Cortex of kidney (tissue), 1 donor: ENCODE results near the gene TIMP1.
A peak's percentile ranks its signal among the peaks of the same experiment; 100 is the strongest.
"Not testable (repeated sequence)": the region's sequence is repeated elsewhere in the genome, so short reads cannot be mapped to it uniquely, and the experiment has no call there.

ENCODE experiments used
- DNase-seq: peaks from one replicate; lab custom pipeline; 2025; lab: John Stamatoyannopoulos, UW

The TIMP1 gene

DNA sequence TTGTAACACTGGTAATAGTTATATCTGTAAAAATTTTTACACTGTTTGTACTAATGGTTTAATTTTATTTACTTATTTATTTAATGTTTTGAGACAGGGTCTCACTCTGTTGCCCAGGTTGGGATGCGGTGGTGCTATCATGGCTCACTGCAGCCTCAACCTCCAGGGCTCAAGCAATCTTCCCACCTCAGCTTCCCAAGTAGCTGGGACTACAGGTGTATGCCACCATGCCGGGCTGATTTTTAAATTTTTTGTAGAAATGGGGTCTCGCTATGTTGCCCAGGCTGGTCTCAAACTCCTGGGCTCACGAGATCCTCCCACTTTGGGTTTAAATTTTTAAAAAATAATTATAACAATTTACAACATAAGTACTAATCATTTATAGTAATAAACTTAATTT lies 20.9 kb downstream of the TIMP1 start:
- not testable (repeated sequence) for DNase-seq

DNA sequence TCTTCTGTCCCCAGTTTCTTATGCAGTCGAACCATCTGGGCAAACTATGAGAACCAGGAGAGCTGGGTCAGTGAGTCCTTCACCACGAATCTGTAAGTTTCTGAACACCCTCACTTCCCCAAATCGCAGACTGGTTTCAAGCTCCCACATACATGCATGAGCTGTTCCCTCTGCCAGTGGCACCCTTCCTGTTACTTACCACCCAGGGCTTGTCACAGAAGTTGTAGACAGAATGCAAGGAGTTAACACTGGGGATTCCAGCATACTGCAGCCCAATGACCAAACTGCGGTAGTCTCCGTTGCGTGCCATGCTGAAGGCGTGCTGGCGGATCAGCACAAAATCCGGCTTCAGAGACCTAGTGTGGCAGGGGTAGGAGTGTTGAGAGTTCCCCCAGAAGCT lies 22.8 kb downstream of the TIMP1 start:
- DNase-seq = no peak

DNA sequence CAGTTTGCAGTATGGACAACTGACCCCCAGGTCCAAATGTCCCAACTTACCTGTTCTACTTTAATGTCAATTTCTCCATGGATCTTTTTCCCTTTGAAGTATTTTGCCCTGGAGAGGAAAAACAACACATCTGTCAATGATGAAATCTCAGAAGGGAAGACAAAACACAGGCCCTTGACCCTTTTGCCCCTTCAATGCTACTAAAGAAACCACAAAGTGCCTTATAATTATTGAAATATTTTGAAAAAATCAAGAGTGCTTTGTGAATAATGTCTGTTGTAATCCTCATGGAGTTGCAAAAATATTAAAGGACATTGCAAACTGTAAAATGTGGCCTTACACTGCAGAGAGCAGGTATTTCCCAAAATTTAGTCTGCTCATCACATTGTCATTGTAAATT lies 24.9 kb downstream of the TIMP1 start:
- no peak for DNase-seq

DNA sequence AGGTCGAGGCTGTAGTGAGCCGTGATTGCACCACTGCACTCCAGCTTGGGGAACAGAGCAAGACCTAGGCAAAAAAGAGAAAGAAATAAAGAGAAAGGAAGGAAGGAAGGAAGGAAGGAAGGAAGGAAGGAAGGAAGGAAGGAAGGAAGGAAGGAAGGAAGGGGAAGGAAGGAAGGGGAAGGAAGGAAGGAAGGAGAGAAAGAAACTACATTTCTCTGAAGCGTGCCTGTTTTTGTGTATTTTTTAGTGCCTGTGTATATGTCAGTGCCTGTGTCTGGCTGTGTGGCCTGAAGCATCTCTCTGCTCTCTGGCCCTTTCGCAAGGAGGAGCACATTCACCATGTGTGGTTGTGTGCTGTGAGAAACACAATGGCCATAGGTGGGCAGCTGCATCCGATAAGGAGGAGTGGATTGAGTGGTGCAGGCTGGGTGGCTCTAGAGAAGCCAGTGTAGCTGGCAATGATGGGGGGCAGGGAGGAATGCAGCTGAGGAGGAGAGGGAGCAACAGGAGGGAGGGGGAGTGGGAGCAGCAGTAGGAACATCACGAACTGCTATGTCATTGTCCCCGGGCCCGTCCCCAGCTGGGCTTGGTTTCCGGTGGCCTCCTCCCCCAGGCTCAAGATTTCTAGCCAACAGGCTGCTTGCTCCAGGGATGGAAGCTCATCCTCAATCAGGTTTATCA lies 26.0 kb downstream of the TIMP1 start:
- no peak for DNase-seq

DNA sequence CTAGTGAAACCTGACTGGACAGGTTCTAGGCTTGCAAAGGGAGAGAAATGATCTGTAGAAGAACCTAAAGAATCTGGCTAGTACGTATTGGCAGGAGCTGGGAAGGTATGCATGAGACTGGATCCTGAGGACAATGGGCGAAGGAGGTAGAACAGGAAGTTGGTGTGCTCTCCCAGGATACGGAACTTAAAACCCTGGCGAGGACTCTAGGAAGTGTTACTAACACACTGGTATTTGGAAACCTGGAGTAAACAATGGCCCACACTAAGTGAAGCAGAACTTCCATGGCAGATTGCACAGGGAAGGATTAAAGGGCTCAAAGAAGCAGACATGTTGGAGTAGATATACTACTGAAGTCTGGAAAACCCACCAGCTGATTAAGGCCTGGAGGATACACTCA lies 28.3 kb downstream of the TIMP1 start:
- no peak for DNase-seq

DNA sequence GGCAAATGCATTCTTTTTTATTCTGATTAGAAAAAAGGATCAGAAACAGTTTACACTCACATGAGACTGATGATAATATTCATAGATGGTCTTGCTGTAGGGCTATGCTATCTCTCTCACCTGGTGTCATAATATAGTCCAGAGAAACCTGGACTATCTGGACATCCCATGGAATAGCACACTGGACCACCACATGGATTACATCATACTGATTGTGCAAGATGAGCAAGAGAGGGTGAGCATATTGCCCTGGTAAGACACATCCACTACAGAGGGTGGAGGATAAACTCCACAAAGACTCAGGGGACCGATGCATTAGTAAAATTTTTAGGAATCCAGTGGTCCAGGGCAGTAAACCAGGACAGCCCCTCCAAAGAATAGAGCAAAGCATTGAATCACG lies 29.3 kb downstream of the TIMP1 start:
- DNase-seq = no peak

DNA sequence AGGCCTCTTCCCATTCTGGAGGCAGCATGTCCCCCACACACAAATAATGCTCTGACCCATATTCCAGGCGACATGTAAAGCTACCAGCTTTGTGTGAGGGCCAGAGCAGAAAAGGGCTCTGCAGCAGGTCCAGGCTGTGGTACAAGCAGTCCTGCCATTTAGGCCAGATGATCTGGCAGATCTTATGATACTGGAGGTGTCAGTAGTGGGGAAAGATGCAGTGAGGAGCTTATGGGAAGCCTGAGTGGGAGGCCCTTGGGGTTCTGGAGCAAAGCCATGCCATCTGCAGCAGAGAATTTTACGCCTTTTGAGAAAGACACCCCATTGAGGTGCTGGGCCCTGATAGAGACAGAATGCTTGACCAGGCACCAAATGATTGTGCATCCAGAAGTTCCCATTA lies 29.7 kb downstream of the TIMP1 start:
- no peak for DNase-seq

DNA sequence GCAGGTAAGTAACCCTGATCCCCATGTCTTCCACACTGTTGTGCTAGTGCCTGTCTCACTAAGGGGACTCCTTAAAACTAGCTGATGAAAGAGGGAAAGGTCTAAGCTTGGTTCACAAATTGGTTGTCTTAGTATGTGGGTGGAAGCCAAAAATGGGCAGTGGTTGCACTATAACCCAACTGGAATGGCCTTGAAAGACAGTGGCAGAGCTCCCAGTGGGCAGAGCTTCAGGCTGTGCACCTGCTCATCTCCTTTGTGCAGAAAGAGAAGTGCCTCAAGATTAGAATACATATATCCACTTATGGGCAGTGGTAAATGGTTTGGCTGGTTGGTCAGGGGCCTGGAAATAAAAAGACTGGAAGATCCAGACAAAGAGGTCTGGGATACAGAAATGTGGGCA lies 30.2 kb downstream of the TIMP1 start:
- DNase-seq = no peak

DNA sequence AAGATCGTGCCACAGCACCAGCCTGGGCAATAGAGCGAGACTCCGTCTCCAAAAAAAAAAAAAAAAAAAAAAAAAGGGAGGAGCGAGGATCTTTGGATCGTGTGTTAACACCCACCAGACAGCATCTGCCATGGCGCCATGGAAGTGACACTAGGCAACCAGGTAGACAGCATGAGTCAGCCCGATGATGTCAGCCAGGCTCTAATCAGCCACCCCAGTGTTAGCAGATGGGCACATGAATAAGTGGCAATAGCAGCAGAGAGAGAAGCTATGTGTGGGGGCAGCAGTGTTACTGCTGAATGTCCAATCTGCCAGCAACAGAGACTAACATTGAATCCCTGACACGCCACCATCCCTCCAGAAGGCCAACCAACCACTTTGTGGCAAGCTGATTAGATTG lies 30.8 kb downstream of the TIMP1 start:
- DNase-seq = no peak

DNA sequence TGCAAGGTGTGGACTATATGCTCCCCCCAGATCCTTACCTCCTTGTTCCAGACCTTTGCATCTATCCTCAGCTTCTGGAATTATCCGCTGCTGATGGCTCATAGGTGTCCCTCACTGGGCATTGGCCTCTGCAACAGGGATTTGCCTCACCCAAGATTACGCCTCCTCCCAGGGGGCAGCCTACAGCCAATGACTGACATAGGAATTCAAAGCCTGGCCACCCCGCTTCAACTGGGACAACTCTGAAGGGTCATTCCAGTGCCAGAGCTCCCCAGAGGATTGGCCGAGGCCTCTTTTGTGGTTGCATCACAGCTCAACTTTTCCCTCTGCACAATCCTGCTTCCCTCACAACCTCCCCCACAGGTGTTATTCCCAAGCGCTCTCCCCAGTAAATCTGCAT lies 32.4 kb downstream of the TIMP1 start:
- no peak for DNase-seq

DNA sequence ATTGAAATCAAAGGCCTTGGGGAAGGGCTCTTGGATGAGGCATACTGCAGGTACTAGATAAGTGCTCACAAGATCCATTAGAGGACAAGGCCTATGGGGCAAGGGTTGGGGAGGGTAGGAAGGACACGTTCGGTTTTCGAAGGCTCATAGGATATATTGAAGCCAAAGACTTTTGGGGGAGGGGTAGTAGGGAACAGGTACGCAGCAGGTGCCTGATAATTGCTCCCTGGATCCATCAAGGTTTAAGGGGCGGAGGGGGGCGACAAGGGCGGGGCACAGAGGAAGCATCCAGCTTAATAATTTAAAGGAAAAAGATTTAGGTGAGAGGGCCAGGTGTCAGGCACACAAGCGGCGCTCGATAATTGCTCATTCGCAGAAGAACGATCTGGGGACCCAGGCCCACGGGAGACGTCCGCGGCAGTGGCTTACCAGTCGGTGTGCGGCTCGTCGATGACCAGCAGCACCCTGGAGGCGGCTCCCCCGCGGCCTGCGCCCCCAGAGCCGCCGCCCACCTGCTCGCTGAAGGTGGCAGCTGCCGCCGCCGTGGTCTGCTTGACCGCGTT lies 36.8 kb downstream of the TIMP1 start:
- no peak for DNase-seq

DNA sequence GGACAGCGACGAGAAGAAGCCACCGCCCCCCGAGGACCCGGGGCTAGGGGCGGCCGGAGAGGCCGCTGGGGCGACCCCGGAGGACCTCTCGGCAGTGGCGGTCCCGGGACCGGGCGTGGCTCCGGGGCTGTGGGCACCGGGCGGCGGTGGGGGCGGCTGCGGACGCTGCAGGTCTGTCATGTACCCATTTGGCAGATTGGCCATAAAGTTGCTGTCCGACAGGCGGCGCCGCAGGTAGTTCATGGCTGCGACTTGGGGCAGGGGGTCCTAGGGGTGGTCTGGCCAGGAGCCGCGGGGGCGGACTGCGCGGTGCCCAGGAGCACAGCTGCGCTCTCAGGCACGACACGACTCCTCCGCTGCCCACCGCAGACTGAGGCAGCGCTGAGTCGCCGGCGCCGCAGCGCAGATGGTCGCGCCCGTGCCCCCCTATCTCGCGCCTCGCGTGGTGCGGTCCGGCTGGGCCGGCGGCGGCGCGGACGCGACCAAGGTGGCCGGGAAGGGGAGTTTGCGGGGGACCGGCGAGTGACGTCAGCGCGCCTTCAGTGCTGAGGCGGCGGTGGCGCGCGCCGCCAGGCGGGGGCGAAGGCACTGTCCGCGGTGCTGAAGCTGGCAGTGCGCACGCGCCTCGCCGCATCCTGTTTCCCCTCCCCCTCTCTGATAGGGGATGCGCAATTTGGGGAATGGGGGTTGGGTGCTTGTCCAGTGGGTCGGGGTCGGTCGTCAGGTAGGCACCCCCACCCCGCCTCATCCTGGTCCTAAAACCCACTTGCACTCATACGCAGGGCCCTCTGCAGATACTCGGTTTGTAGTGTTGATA lies 37.5 kb downstream of the TIMP1 start, which contains the start of gene SYN1:
SYN1 (minus strand) TSS at position 372 of the 817 bp plus-strand sequence; CDS start at position 243, 129 bp downstream.
- peak; percentile 6 for DNase-seq

DNA sequence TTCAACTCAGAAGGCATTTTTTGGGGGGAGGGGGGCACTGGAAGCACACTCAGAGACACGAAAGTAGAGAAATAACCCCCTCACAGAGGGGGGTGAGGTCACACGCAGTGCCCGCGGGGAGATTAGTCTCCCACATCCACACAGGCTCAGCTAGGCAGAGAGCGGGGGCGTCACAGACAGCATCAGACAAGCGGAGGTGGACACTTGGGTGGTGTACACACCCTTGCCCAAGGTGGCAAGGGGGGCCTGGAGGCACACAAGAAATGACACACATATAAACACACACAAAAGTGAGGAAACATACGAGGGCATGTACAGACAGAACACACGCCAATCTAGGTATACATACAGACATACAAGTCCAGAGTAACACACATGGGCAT lies 38.1 kb downstream of the TIMP1 start:
- no peak for DNase-seq

DNA sequence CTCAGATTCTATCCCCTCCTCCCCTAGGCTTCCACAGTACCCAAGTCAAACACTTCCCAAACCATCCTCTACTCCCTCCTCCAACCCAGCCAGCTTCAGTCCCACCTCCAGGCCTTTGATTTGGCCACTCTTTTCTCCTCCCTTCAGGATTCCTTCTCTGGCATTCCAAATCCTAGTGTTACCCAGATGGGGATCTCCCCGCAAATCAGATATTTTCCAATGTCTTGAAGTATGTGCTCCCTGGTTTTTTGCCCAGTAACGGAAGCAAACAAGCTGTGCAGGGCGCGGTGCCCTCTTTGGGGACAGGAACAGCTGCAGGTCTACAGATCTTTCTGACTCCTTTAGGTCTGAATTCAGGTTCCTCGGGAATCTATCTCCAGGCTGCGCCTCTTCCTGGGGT lies 39.6 kb downstream of the TIMP1 start:
- no peak for DNase-seq

DNA sequence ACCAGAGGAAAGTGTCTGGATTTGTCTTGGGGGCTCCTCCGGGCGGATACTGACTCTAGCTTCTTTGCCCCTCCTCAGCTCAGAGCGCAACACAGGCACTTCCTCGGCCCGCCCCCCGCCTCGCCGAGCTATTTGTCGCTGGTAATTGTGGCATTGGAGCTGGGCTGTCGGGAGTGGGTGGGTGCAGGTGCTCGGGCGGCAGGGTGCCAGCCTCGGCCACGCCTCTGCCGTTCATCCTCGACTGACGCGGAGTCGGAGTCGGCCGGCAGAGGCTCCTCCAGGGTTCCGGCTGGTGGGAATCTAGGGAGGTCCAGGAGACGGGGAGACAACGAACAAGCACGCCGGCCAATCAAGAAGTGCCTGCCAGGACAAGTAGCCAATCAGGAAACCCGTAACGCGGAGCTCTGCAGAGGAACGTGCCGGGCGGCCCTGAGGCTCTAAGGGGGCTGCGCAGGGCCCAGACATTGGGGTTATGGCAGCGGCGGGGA lies 41.3 kb downstream of the TIMP1 start:
- no peak for DNase-seq

DNA sequence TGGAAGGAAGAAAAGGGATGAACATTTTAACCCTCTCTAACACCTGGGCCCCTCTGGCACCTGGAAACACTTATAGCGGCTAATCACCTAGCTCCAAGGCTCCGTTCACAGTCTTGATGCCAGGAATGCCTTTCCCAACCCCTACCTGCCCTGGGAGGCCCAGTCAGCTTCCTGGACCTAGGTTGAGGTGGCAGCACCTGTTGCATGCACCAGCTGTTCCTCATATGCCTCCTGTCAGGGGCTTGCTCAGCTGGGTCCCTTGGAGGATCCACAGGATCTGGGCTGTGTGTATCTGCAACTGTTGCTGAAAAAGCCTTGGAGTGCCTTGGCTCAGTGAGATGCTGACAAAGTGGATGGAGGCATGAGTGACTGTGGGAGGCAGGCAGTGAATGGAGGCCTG lies 43.1 kb downstream of the TIMP1 start:
- DNase-seq = no peak

DNA sequence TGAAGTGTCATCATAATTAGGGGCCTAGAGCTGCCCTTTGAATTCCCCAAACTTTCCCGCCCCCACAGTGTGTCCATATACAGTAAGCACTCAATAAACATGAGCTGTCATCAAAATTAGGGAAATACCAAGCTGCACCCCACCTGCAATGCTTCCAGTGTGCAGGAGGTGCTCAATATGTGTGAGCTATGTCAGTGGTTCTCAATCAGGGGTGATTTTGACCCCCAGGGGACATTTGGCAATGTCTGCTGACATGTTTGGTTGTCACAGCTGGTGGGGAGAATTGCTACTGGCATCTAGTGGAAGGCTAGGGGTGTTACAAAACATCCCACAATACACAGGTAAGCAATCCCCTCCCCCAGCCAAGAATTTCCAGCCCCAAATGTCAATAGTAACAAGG lies 46.7 kb downstream of the TIMP1 start:
- no peak for DNase-seq

DNA sequence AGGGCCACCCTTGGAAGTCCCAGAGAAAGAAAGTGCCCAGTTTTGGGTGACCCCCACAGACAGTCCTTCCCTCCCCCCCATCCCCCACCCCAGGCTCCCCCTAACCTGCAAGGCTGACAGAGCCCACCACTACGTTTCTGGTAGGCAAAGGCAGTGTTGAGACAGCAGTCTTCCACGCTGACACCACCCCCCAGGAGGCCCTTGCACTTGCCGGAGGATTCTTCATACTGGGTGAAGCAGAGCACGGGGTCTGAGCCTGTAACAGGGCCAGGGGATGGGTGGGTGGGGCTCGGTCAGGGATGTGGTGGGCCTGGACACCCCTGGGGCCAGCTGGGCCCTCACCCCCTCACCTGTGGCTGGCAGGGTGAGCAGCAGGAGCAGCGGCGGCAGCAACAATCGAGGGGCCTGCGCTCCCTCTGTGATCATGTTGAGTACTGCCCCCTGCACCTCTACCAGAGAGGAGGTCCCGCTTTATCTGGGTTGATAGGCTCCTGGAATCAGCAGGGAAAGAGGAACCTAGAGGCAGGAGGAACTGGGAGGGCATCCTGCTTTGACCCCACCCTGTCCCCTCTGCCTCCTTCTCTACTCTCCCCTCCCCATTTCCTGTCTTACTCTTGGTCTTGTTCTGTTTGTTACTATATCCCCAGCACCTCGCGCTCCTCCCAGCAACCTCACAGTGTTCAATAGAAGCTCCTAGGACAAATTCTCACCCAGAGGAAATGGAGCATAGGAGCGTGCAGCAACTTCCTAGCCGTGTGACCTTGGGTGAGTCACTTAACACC lies 47.4 kb downstream of the TIMP1 start, which contains the start of gene CFP:
CFP (minus strand) TSS at position 512 of the 782 bp plus-strand sequence; CDS start at position 426, 86 bp downstream.
- no peak for DNase-seq

DNA sequence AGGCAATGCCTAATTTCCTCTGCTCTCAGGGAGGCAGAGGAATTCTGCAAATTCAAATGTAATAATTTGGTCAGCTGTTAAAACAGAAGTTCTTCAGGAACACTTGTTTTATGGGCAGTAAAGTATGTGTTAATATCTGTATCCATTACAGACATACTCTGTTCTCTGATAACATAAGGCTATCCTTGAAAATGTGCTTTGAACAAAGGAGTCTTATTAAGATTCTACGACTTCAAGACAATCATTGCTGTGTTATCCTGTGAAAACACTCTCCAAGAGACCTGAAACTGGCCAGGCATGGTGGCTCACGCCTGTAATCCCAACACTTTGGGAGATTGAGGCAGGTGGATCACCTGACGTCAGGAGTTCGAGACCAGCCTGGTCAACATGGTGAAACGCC lies 49.4 kb downstream of the TIMP1 start:
- no peak for DNase-seq

DNA sequence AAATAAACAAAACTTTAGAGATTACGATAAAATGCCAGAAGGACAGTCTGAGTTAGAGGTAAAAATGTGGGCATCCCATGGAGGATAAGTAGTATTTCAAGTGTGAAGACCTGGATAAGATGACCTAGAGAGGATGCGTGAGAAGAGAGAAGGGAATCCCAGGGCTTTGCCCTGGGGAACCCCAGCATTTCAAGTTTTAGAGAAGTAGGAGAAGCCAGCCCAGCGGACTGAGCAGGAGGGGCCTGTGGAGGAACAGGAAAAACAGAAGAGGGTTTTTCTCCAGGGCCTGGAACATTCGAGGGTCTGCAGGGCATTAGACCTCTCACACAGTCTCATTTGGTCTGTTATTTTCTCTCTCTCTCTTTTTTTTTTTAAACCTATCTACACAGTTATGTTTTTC lies 50.4 kb downstream of the TIMP1 start:
- DNase-seq = no peak

DNA sequence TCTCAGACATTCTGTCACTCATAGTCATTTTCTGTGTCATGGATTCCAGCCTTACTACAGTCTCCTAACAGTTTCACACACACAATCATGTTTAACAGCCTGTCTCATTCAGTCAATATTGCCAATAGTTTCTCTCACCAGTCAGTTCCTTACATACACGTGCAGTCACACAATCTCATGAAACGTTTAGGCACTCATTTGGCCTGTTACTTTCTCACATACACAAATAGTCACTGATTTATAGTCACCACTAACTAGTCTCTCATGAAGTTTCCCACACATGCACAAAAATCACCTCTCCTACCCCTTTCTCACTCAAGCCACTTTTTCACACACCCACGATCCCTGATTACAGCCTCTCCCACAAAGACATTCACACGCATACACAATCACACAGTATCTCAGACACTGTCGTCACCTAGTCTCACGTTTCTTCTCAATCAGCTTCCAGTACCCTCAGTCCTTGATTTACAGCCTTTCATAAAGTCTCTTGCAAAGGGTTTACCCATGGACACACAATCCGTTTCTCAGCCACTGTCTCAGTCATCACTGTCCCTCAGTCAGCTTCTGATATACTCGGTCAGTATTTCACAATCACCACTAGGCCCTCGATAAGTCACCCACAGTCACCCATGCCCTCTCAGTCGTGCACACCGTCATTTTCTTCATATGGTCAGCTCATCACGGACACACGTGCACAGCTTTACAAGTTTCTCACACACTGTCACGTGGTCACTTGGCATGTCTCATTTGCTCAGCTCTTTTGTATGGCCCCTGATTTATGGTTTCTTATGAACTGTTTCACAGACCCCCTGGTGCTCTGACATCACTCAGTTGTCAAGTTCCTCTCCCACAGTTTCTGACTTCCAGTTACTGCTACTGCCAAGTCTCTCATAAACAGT lies 51.7 kb downstream of the TIMP1 start:
- DNase-seq = no peak
